IMR-90 (cell line): ENCODE results near the gene SPRR2G. TPM values are rescaled to one million over a fixed set of nuclear protein-coding genes. Genes with fewer than 3 reads are reported as not detected.

Experiments
- ATAC-seq: fragments of 200-7000 bp; cut with Tn5 transposase; 2 replicates; pipeline ENCODE4 v1.9.1; 2020; ENCODE audit warnings: low read depth, mild to moderate bottlenecking, moderate library complexity
- Bru-seq: library from RNA; stranded (reverse); fragments of 400-500 nt; gene quantifications from one replicate; lab custom pipeline; 2021; lab: Mats Ljungman, UMichigan
- BruChase-seq, 2 experiments: library from RNA; stranded (reverse); fragments of 400-500 nt; gene quantifications; one replicate each; lab custom pipeline; 2021; lab: Mats Ljungman, UMichigan
- BruUV-seq: library from RNA; stranded (reverse); fragments of 400-500 nt; replicated peaks from 2 replicates; lab custom pipeline; 2021; lab: Mats Ljungman, UMichigan
- CTCF ChIA-PET: fragments of 300-600 bp; formaldehyde crosslinking; extraction: SDS; loops from one replicate; lab custom pipeline; 2021; ENCODE audit warnings: antibody characterized with exemption; lab: Yijun Ruan, JAX
- POLR2A ChIA-PET: fragments of 300-600 bp; sonication (Branson Sonifier 250); formaldehyde crosslinking; loops from one replicate; lab custom pipeline; 2022; ENCODE audit warnings: antibody characterized with exemption; ENCODE audit not compliant: unreplicated experiment; lab: Charles Lee
- DNase-seq: peaks from one replicate; pipeline ENCODE4 v3.0.0; 2013
- H2AFZ ChIP-seq: replicated peaks from 2 replicates; pipeline ENCODE3; 2013; ENCODE audit warnings: low read length, mild to moderate bottlenecking; ENCODE audit not compliant: poor library complexity
- H2AK5ac ChIP-seq: 2 replicates; pipeline ENCODE4 v1.6.1; 2013; ENCODE audit warnings: low read depth, low read length, inconsistent platforms
- H2AK9ac ChIP-seq: replicated peaks from 2 replicates; pipeline ENCODE3; 2013; ENCODE audit warnings: mild to moderate bottlenecking, low read depth, low read length, moderate library complexity; ENCODE audit not compliant: poor library complexity
- H2BK120ac ChIP-seq: 2 replicates; pipeline ENCODE4 v1.6.1; 2013; ENCODE audit warnings: low read depth, low read length, inconsistent platforms
- H2BK15ac ChIP-seq: 3 replicates; pipeline ENCODE4 v1.6.1; 2013; ENCODE audit warnings: low read depth, low read length, inconsistent platforms
- H2BK20ac ChIP-seq: 2 replicates; pipeline ENCODE4 v1.6.1; 2013; ENCODE audit warnings: low read depth, mild to moderate bottlenecking, inconsistent platforms, low read length, moderate library complexity
- H2BK5ac ChIP-seq: 2 replicates; pipeline ENCODE4 v1.6.1; 2013; ENCODE audit warnings: mild to moderate bottlenecking, low read depth, low read length, inconsistent platforms; ENCODE audit not compliant: poor library complexity, severe bottlenecking
- H3K14ac ChIP-seq: replicated peaks from 2 replicates; pipeline ENCODE4 v1.6.1; 2013; ENCODE audit warnings: low read depth, low read length, inconsistent platforms
- H3K18ac ChIP-seq: 2 replicates; pipeline ENCODE4 v1.6.1; 2013; ENCODE audit warnings: low read depth, low read length, control low read depth
- H3K23ac ChIP-seq: 2 replicates; pipeline ENCODE4 v1.6.1; 2013; ENCODE audit warnings: low read depth, low read length, inconsistent platforms
- H3K27ac ChIP-seq: 2 replicates; pipeline ENCODE4 v1.5.1; 2013; ENCODE audit warnings: mild to moderate bottlenecking, control low read depth, low read length; ENCODE audit not compliant: insufficient read depth
- H3K27me3 ChIP-seq: 2 replicates; pipeline ENCODE4 v1.6.1; 2013; ENCODE audit warnings: low read length; ENCODE audit not compliant: control insufficient read depth, insufficient read depth
- H3K36me3 ChIP-seq: 2 replicates; pipeline ENCODE4 v1.6.1; 2013; ENCODE audit warnings: low read length, mixed read lengths; ENCODE audit not compliant: control insufficient read depth, insufficient read depth
- H3K4ac ChIP-seq: 2 replicates; pipeline ENCODE4 v1.6.1; 2013; ENCODE audit warnings: low read depth, low read length, inconsistent platforms
- H3K4me1 ChIP-seq: 2 replicates; pipeline ENCODE4 v1.6.1; 2013; ENCODE audit warnings: low read length, mixed read lengths; ENCODE audit not compliant: control insufficient read depth, insufficient read depth
- H3K4me2 ChIP-seq: 2 replicates; pipeline ENCODE4 v1.6.1; 2013; ENCODE audit warnings: low read depth, mild to moderate bottlenecking, control low read depth, low read length, moderate library complexity
- H3K4me3 ChIP-seq: 2 replicates; pipeline ENCODE4 v1.5.1; 2013; ENCODE audit warnings: low read depth, mild to moderate bottlenecking, control low read depth, low read length, moderate library complexity; ENCODE audit not compliant: insufficient read depth
- H3K56ac ChIP-seq: 2 replicates; pipeline ENCODE4 v1.6.1; 2013; ENCODE audit warnings: low read length, inconsistent platforms; ENCODE audit not compliant: insufficient read depth; ENCODE audit errors: extremely low read depth
- H3K79me1 ChIP-seq, 2 experiments: 2 replicates each; pipeline ENCODE4 v1.6.1; 2013; ENCODE audit warnings: low read length in 2 of 2, inconsistent platforms in 1 of 2, low read depth in 1 of 2
- H3K9ac ChIP-seq: 2 replicates; pipeline ENCODE4 v1.6.1; 2013; ENCODE audit warnings: low read depth, low read length, control low read depth
- H3K9me1 ChIP-seq: 2 replicates; pipeline ENCODE4 v1.6.1; 2013; ENCODE audit warnings: low read length, inconsistent platforms; ENCODE audit not compliant: insufficient read depth
- H3K9me3 ChIP-seq: 2 replicates; pipeline ENCODE4 v1.6.1; 2013; ENCODE audit warnings: low read length; ENCODE audit not compliant: control insufficient read depth, insufficient read depth
- H4K20me1 ChIP-seq: 2 replicates; pipeline ENCODE4 v1.6.1; 2013; ENCODE audit warnings: low read length, inconsistent platforms; ENCODE audit not compliant: insufficient read depth
- H4K5ac ChIP-seq: 2 replicates; pipeline ENCODE4 v1.6.1; 2013; ENCODE audit warnings: mild to moderate bottlenecking, low read depth, low read length, control low read depth
- H4K8ac ChIP-seq, 2 experiments: 2 replicates each; pipeline ENCODE4 v1.6.1; 2013; ENCODE audit warnings: low read depth in 2 of 2, low read length in 2 of 2, control low read depth in 1 of 2, inconsistent platforms in 1 of 2
- H4K91ac ChIP-seq: 2 replicates; pipeline ENCODE4 v1.6.1; 2013; ENCODE audit warnings: low read depth, low read length, inconsistent platforms; ENCODE audit not compliant: insufficient read depth
- BHLHE40 ChIP-seq: fragments of 150-350 bp; IDR thresholded peaks from 2 replicates; pipeline ENCODE4 v1.6.1; 2016; ENCODE audit warnings: mild to moderate bottlenecking, low read depth, low read length
- CEBPB ChIP-seq: IDR thresholded peaks from 2 replicates; pipeline ENCODE4 v1.6.1; 2012; ENCODE audit warnings: low read depth, low read length, improper control_type of control experiment
- CHD1 ChIP-seq: IDR thresholded peaks from 2 replicates; pipeline ENCODE4 v1.6.1; 2012; ENCODE audit warnings: low read depth, low read length, improper control_type of control experiment
- FOS ChIP-seq: fragments of 150-350 bp; IDR thresholded peaks from 2 replicates; pipeline ENCODE4 v1.6.1; 2016; ENCODE audit warnings: low read depth, low read length
- MAFK ChIP-seq: IDR thresholded peaks from 2 replicates; pipeline ENCODE4 v1.6.1; 2012; ENCODE audit warnings: low read depth, low read length, improper control_type of control experiment
- MAZ ChIP-seq: IDR thresholded peaks from 2 replicates; pipeline ENCODE4 v1.6.1; 2012; ENCODE audit warnings: low read depth, mild to moderate bottlenecking, low read length, improper control_type of control experiment, moderate library complexity, borderline replicate concordance
- MXI1 ChIP-seq: IDR thresholded peaks from 2 replicates; pipeline ENCODE4 v1.6.1; 2012; ENCODE audit warnings: low read depth, mild to moderate bottlenecking, low read length, moderate library complexity, borderline replicate concordance
- NFE2L2 ChIP-seq: fragments of 150-350 bp; IDR thresholded peaks from 2 replicates; pipeline ENCODE4 v1.6.1; 2016; ENCODE audit warnings: low read depth, mild to moderate bottlenecking, low read length
- POLR2A ChIP-seq: IDR thresholded peaks from 2 replicates; pipeline ENCODE4 v1.6.1; 2012; ENCODE audit warnings: mild to moderate bottlenecking, low read depth, low read length
- RAD21 ChIP-seq: IDR thresholded peaks from 2 replicates; pipeline ENCODE4 v1.6.1; 2012; ENCODE audit warnings: low read length, improper control_type of control experiment
- RCOR1 ChIP-seq: IDR thresholded peaks from 2 replicates; pipeline ENCODE4 v1.6.1; 2012; ENCODE audit warnings: mild to moderate bottlenecking, low read length, improper control_type of control experiment; ENCODE audit not compliant: insufficient replicate concordance
- RFX5 ChIP-seq: IDR thresholded peaks from 2 replicates; pipeline ENCODE4 v1.8.0; 2012; ENCODE audit warnings: low read depth, mild to moderate bottlenecking, low read length, moderate library complexity
- SMC3 ChIP-seq: fragments of 150-350 bp; IDR thresholded peaks from 2 replicates; pipeline ENCODE4 v1.6.1; 2016; ENCODE audit warnings: low read depth, mild to moderate bottlenecking, antibody characterized with exemption, low read length, moderate library complexity
- WGBS, 2 experiments: methylation state at CpG; one replicate each; pipeline versions ENCODE4 v1.1.5 to v1.1.7; 2013; ENCODE audit warnings: missing lambda C conversion rate in 2 of 2; ENCODE audit not compliant: insufficient read length in 1 of 2; ENCODE audit errors: extremely low coverage in 2 of 2; 5-methylcytosine and 5-hydroxymethylcytosine counted together
- dilution Hi-C: fragments of 300-500 bp; cut with HindIII; formaldehyde crosslinking; loops from one replicate; pipeline ENCODE4 v1.14.3; 2018; ENCODE audit warnings: low sequenced_read_pairs; ENCODE audit not compliant: unreplicated experiment
- in situ Hi-C: fragments of 300-500 bp; cut with MboI; formaldehyde crosslinking; loops from 3 replicates; pipeline ENCODE4 v1.14.3; 2019; ENCODE audit warnings: low sequenced_read_pairs, inconsistent platforms, mixed read lengths
- intact Hi-C: fragments of 100-400 bp; cut with micrococcal nuclease; formaldehyde crosslinking; loops from 2 replicates; pipeline ENCODE4 v1.10.0; 2022
- long read RNA-seq: library from polyadenylated mRNA; unstranded; transcript quantifications from one replicate; pipeline ENCODE4 v2.0.0, GENCODE V29; 2021; ENCODE audit not compliant: unreplicated experiment
- polyA plus RNA-seq, 3 experiments: library from polyadenylated mRNA; depleted of rRNA; stranded (reverse); fragments of >200 nt; gene quantifications; 2 replicates each; pipeline ENCODE4 v1.2.3, GENCODE V29; 2012; ENCODE audit warnings: low replicate concordance in 1 of 3
- total RNA-seq: library from RNA; depleted of rRNA; stranded (reverse); fragments of >200 nt; gene quantifications from 2 replicates; pipeline ENCODE4 v1.2.3, GENCODE V29; 2012; rRNA removed
- TF ChIP-seq, protein P1 (sequence below): fragments of 150-350 bp; IDR thresholded peaks from 2 replicates; pipeline ENCODE4 v1.6.1; 2017; ENCODE audit warnings: mild to moderate bottlenecking, antibody characterized with exemption, low read length, low read depth
- TF ChIP-seq, protein P2 (sequence below): fragments of 150-350 bp; IDR thresholded peaks from 2 replicates; pipeline ENCODE4 v1.6.1; 2016; ENCODE audit warnings: low read depth, mild to moderate bottlenecking, low read length, moderate library complexity, borderline replicate concordance
- TF ChIP-seq, protein P3 (sequence below): conservative IDR thresholded peaks from 2 replicates; pipeline ENCODE4 v1.5.1; 2012; ENCODE audit warnings: mild to moderate bottlenecking, low read depth, low read length, improper control_type of control experiment

SPRR2G gene
- not detected in 2 replicates for total RNA-seq
- not detected in 2 replicates for polyA plus RNA-seq (2012; rRNA removed)
- polyA plus RNA-seq (2012; cell fraction: cytosol; rRNA removed), result not detected in 2 replicates
- polyA plus RNA-seq (2012; cell fraction: nucleus; rRNA removed; ENCODE audit: low replicate concordance), result not detected in 2 replicates
- not detected for Bru-seq, nascent RNA
- BruChase-seq, experiment 1, labeled RNA remaining after a 6-hour chase, result not detected
- not detected for BruChase-seq, experiment 2, labeled RNA remaining after a 2-hour chase
- long read RNA-seq, result 0 reads

- no peak within 1 kb of the TSS for H2AK9ac ChIP-seq
- dilution Hi-C loops, result no loop called here
- CTCF ChIA-PET, result interaction anchor here (0.6 kb wide), 1 partner anchor 14 kb away, joined by 4 read pairs; no protein-coding TSS in a partner anchor
- WGBS, 2 experiments, result no CpG with 5 or more reads among the region's 1 CpG
- H3K27ac ChIP-seq, result no peak within 1 kb of the TSS
- H3K14ac ChIP-seq, result no peak within 1 kb of the TSS
- no peak within 1 kb of the TSS for H3K18ac ChIP-seq
- no peaks in the 10 kb centered on the region for H3K79me1 ChIP-seq
- BruUV-seq, result no TSS peak
- H3K36me3 ChIP-seq, result no peaks in the 10 kb centered on the region
- POLR2A ChIA-PET, result no interaction called here
- H2BK120ac ChIP-seq, result no peak within 1 kb of the TSS
- no peak within 1 kb of the TSS for H3K4me3 ChIP-seq
- no peak within 1 kb of the TSS for H3K23ac ChIP-seq
- no peak within 1 kb of the TSS for H3K4me2 ChIP-seq
- TF ChIP-seq CHD1 (no peak), MXI1 (no peak), FOS (no peak), RAD21 (no peak), RCOR1 (no peak), BHLHE40 (no peak), POLR2A (no peak), RFX5 (no peak), MAFK (no peak), SMC3 (no peak), MAZ (no peak), CEBPB (no peak), NFE2L2 (no peak)
- TF ChIP-seq, protein P1, sequence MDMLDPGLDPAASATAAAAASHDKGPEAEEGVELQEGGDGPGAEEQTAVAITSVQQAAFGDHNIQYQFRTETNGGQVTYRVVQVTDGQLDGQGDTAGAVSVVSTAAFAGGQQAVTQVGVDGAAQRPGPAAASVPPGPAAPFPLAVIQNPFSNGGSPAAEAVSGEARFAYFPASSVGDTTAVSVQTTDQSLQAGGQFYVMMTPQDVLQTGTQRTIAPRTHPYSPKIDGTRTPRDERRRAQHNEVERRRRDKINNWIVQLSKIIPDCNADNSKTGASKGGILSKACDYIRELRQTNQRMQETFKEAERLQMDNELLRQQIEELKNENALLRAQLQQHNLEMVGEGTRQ, result no peak
- TF ChIP-seq, protein P2, sequence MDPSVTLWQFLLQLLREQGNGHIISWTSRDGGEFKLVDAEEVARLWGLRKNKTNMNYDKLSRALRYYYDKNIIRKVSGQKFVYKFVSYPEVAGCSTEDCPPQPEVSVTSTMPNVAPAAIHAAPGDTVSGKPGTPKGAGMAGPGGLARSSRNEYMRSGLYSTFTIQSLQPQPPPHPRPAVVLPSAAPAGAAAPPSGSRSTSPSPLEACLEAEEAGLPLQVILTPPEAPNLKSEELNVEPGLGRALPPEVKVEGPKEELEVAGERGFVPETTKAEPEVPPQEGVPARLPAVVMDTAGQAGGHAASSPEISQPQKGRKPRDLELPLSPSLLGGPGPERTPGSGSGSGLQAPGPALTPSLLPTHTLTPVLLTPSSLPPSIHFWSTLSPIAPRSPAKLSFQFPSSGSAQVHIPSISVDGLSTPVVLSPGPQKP, result no peak
- TF ChIP-seq, protein P3, sequence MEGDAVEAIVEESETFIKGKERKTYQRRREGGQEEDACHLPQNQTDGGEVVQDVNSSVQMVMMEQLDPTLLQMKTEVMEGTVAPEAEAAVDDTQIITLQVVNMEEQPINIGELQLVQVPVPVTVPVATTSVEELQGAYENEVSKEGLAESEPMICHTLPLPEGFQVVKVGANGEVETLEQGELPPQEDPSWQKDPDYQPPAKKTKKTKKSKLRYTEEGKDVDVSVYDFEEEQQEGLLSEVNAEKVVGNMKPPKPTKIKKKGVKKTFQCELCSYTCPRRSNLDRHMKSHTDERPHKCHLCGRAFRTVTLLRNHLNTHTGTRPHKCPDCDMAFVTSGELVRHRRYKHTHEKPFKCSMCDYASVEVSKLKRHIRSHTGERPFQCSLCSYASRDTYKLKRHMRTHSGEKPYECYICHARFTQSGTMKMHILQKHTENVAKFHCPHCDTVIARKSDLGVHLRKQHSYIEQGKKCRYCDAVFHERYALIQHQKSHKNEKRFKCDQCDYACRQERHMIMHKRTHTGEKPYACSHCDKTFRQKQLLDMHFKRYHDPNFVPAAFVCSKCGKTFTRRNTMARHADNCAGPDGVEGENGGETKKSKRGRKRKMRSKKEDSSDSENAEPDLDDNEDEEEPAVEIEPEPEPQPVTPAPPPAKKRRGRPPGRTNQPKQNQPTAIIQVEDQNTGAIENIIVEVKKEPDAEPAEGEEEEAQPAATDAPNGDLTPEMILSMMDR, result no peak
- H2AFZ ChIP-seq, result no peak within 1 kb of the TSS
- H3K9ac ChIP-seq, result no peak within 1 kb of the TSS
- no peak within 1 kb of the TSS for H3K4ac ChIP-seq
- H4K20me1 ChIP-seq, result no peaks in the 10 kb centered on the region
- no peak within 1 kb of the TSS for H2BK5ac ChIP-seq
- no peaks in the 10 kb centered on the region for H3K4me1 ChIP-seq
- H3K9me1 ChIP-seq, result no peaks in the 10 kb centered on the region
- DNase-seq (no peak), ATAC-seq (no peak)
- H4K5ac ChIP-seq, result no peak within 1 kb of the TSS
- H3K9me3 ChIP-seq, result no peaks in the 10 kb centered on the region
- no peak within 1 kb of the TSS for H2BK15ac ChIP-seq
- H3K27me3 ChIP-seq, result no peaks in the 10 kb centered on the region
- in situ Hi-C loops, result no loop called here
- no peak within 1 kb of the TSS for H3K56ac ChIP-seq
- intact Hi-C loops, result no loop called here
- H4K91ac ChIP-seq, result no peak within 1 kb of the TSS
- H2BK20ac ChIP-seq, result no peak within 1 kb of the TSS
- H2AK5ac ChIP-seq, result no peak within 1 kb of the TSS
- no peak within 1 kb of the TSS for H4K8ac ChIP-seq
Observed at GRCh38 chr1:153150846-153151245, at the start of gene SPRR2G. Gene SPRR2G (minus strand): TSS chr1:153150890. CDS start chr1:153150110, 780 bp downstream.
